ENCODE results near the gene COL19A1. TPM values are rescaled to one million over a fixed set of nuclear protein-coding genes. Genes with fewer than 3 reads are reported as not detected.
"Not testable (repeated sequence)": the region's sequence is repeated elsewhere in the genome, so short reads cannot be mapped to it uniquely, and the experiment has no call there.

COL19A1 gene
- total and polyA plus RNA-seq, 4 donors: 0.09 to 4.4 (median 0.80) TPM; not detected in 1

GRCh38 chr6:69888482-69889233, 22.3 kb downstream of the COL19A1 start:
- Histone ChIP-seq H3K9me3 (ENCODE audit: control insufficient read depth in 4 of 4, insufficient read depth in 3 of 4, low read length in 3 of 4) (no peaks in the 10 kb centered on the region), H3K4me3 (no peak overlapping the region), H3K4me1 (ENCODE audit: control insufficient read depth in 5 of 5, insufficient read depth in 5 of 5, low read length in 5 of 5) (no peaks in the 10 kb centered on the region), H3K27ac (ENCODE audit: low read depth in 1 of 2, low read length in 1 of 2) (no peak overlapping the region), H3K36me3 (ENCODE audit: control insufficient read depth in 4 of 4, insufficient read depth in 4 of 4, low read length in 4 of 4) (no peaks in the 10 kb centered on the region), H3K27me3 (ENCODE audit: control insufficient read depth in 3 of 3, insufficient read depth in 3 of 3, low read length in 2 of 3) (no peaks in the 10 kb centered on the region), H3K9ac (ENCODE audit: insufficient read depth in 1 of 2, low read length in 2 of 2) (no peak overlapping the region)
- DNase-seq (no peak), ATAC-seq (ENCODE audit: insufficient read depth, low FRiP score) (no peak)
- 85 to 91% methylated on average over 6 of the region's 6 CpGs for WGBS, 2 donors
- TF ChIP-seq CTCF (IDR thresholded peaks at IDR 0.05; ENCODE audit: control extremely low read depth, extremely low read depth): no peak

GRCh38 chr6:69889234-69889974, 23.0 kb downstream of the COL19A1 start:
- 82 to 87% methylated on average over 9 of the region's 9 CpGs for WGBS, 2 donors
- H3K4me3 ChIP-seq; DNase-seq; H3K36me3 ChIP-seq (ENCODE audit: control insufficient read depth in 4 of 4, insufficient read depth in 4 of 4, low read length in 4 of 4); H3K9me3 ChIP-seq (ENCODE audit: control insufficient read depth in 4 of 4, insufficient read depth in 3 of 4, low read length in 3 of 4); H3K4me1 ChIP-seq (ENCODE audit: control insufficient read depth in 5 of 5, insufficient read depth in 5 of 5, low read length in 5 of 5); ATAC-seq (ENCODE audit: insufficient read depth, low FRiP score); H3K27me3 ChIP-seq (ENCODE audit: control insufficient read depth in 3 of 3, insufficient read depth in 3 of 3, low read length in 2 of 3); H3K9ac ChIP-seq (ENCODE audit: insufficient read depth in 1 of 2, low read length in 2 of 2); H3K27ac ChIP-seq (ENCODE audit: low read depth in 1 of 2, low read length in 1 of 2): not testable (repeated sequence)

- H3K4me3 ChIP-seq; H3K9me3 ChIP-seq (ENCODE audit: control insufficient read depth in 4 of 4, insufficient read depth in 3 of 4, low read length in 3 of 4); H3K4me1 ChIP-seq (ENCODE audit: control insufficient read depth in 5 of 5, insufficient read depth in 5 of 5, low read length in 5 of 5); H3K36me3 ChIP-seq (ENCODE audit: control insufficient read depth in 4 of 4, insufficient read depth in 4 of 4, low read length in 4 of 4); H3K9ac ChIP-seq (ENCODE audit: insufficient read depth in 1 of 2, low read length in 2 of 2); H3K27me3 ChIP-seq (ENCODE audit: control insufficient read depth in 3 of 3, insufficient read depth in 3 of 3, low read length in 2 of 3); H3K27ac ChIP-seq (ENCODE audit: low read depth in 1 of 2, low read length in 1 of 2); ATAC-seq (ENCODE audit: insufficient read depth, low FRiP score); DNase-seq: not testable (repeated sequence)
- WGBS, 2 donors: 81 to 100% methylated on average over 1 of the region's 1 CpG
These were observed 26.2 kb downstream of the COL19A1 start for GRCh38 chr6:69892561-69892960.

- not testable (repeated sequence) for H3K4me3 ChIP-seq; ATAC-seq (ENCODE audit: insufficient read depth, low FRiP score); H3K27me3 ChIP-seq (ENCODE audit: control insufficient read depth in 3 of 3, insufficient read depth in 3 of 3, low read length in 2 of 3); DNase-seq; H3K9ac ChIP-seq (ENCODE audit: insufficient read depth in 1 of 2, low read length in 2 of 2); H3K9me3 ChIP-seq (ENCODE audit: control insufficient read depth in 4 of 4, insufficient read depth in 3 of 4, low read length in 3 of 4); H3K36me3 ChIP-seq (ENCODE audit: control insufficient read depth in 4 of 4, insufficient read depth in 4 of 4, low read length in 4 of 4); H3K4me1 ChIP-seq (ENCODE audit: control insufficient read depth in 5 of 5, insufficient read depth in 5 of 5, low read length in 5 of 5); H3K27ac ChIP-seq (ENCODE audit: low read depth in 1 of 2, low read length in 1 of 2)
These were observed 26.9 kb downstream of the COL19A1 start for GRCh38 chr6:69893266-69893665.
